HK-2 (cell line): Measurements from ENCODE around the gene CELA3A.
A peak's percentile ranks its signal among the peaks of the same experiment; 100 is the strongest.
"Not testable (repeated sequence)": the region's sequence is repeated elsewhere in the genome, so short reads cannot be mapped to it uniquely, and the experiment has no call there.

ENCODE experiments used
- DNase-seq: peaks from one replicate; pipeline ENCODE4 v3.0.0-alpha.2; 2018; ENCODE audit not compliant: unreplicated experiment

The CELA3A gene, protein sequence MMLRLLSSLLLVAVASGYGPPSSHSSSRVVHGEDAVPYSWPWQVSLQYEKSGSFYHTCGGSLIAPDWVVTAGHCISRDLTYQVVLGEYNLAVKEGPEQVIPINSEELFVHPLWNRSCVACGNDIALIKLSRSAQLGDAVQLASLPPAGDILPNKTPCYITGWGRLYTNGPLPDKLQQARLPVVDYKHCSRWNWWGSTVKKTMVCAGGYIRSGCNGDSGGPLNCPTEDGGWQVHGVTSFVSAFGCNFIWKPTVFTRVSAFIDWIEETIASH

DNA sequence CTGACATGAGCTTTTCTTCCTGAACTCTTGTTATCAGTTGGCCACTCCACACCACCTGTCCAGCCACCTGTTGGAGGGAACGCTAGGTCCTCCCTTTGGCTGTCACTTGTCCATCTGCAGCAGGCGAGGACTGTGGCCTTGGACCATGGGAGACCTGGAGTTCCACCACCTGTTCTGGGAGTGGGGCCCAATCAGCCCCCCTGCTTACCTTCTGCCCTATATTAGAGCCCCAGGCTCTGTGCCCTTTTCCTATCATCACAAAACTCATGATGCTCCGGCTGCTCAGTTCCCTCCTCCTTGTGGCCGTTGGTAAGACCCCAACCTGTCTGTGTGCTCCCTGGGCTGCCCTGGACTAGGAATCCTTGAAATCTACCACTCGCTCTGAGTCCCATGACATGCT is at the start of gene CELA3A:
TSS of gene CELA3A (plus strand) at position 249 of the 400 bp plus-strand sequence. CDS start at position 267, 18 bp downstream.
- DNase-seq, result no peak

DNA sequence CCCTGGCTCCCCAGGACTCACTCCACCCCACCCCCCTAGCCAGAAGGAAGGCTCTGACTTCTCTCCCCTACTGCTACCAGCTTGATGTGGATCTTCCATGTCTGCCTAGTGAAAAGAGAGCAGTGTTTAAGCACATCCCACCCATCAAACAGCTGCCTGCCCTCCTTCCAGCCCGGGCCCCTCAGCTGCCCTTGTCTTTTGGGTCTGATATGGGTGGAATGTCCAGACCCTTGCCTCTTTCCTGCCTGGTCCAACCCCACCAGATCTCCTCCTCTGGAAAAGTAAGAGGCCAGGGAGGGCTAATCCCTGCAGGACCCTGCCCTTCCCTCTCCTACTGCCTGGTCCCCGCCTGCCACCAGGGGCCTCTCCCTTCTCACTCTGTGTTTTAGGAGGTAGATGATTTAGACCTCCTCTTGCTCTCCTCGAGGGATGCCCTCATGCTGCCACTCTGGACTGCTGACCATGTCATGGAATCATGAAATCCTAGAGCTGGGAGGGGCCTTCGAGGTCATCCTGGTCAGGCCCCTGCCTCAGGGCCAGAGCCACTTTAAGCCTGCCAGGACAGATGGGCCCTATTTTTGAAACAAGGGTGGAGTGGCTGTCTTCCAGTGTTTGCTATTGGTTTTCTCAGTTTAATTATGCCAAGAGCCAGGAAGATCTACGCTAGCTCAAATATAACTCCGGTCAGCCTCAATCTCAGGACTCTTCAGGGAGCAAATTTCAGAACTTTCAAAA is 48.5 kb upstream of the CELA3A start:
- no peak for DNase-seq

DNA sequence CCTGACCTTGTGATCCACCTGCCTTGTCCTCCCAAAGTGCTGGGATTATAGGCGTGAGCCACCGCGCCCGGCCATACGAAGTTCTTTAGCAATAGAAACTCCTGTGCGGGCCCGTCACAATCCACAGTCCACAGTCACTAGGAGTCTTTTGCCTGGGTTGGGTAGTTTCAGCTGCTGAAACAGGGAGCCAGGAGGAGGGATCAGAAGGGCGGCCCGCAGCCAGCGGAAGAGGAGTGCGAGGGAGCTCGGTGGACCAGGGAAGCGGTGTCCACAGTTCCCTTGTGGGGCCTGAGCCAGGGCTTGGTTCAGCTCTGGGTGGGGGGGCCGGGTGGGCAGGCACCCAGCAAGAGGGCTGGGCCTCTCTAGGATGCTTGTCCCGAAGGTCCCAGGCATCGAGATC is 46.4 kb upstream of the CELA3A start:
- no peak for DNase-seq

DNA sequence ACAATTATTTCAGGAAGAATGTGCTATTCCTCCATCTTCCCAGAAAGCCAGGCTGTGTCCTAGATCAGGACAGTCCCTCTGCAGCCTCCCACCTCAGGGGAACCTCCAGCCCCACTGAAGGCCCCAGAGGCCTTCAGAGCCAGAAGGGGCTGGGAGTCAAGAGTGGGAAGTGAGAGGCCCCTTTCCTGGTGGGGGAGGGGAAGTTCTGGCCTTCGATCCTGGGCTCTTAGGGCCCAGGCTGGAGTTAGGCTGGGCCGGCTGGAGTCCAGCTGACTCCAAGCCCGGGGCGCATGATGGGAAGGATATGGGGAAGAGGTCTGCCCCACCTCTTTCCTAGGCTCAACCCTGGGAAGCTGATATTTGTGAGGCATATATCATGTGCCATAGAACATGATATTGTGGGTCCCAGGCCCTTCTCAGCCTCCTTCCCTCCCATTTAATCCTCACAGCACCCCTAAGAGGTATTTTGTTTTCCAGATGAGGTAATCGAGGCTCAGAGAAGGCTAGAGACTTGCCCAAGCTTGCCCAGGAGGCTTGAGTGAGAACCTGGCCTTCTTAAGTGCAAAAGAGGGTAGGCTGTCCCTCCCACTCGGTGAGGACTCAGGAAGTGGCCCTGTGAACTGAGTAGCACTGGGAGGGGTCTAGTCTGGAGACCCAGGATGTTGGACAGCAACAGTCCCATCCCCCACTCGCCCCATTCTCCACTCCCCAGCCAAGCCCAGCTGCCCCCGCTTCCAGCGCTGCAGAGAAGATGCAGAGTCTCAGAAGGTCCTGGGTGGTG is 45.8 kb upstream of the CELA3A start:
- no peak for DNase-seq

DNA sequence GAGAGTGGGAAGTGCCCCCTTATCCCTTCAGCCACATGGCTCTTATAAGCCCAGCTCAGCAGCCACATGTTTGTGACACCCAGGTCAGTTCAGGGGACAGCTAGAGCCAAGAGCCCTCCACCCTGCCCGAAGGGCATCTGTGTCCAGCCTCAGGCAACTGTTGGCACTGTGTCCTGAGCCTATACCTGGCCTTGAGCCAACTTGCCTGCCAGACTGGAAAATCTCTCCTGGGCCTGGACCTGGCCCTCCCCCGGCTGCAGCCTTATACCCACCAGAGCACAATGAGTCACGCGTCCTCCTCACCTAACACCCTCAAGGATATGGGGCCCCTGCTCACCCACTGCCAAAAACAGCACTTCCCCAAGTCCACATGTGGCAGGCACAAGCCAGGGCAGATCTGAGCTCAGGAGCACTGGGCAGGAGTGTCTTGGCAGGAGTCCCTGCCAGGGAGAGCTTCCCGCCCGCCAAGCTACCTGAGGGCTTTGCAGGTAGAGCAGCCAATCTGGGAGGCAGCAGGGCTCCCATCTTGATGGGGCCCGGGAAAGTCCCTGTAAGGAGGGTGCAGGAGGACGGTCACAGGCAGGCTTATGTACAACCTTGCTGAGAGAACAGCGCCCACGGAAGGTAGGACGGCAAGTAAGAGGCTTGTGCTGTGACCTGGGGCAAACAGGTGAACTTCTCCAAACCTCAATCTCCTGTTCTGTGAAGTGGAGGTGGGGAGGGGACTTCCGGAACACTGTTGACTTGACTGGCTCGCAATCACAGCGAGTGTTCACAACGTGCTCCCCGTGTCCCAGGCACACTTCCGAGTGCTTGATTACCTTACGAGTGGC is 44.5 kb upstream of the CELA3A start:
- peak; percentile 86 for DNase-seq

DNA sequence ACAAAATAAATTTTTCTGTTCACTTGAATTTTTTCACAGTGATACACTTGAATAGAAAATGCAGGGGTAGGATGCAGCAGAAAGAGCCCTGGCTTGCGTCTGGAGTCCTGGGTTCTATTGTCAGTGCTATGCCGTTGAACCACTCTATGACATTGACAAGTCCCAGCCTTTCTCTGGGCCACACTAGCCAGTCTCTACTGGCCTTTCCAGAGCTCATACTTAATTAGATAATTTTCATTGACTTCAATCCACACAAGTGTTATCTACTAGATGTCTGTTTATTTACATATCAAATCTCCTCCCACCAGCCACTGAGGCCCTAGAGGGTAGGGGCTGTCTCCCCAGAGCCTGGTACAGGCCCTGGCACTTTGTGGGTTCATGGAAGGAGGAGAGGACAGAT is 40.1 kb upstream of the CELA3A start:
- DNase-seq, result no peak

DNA sequence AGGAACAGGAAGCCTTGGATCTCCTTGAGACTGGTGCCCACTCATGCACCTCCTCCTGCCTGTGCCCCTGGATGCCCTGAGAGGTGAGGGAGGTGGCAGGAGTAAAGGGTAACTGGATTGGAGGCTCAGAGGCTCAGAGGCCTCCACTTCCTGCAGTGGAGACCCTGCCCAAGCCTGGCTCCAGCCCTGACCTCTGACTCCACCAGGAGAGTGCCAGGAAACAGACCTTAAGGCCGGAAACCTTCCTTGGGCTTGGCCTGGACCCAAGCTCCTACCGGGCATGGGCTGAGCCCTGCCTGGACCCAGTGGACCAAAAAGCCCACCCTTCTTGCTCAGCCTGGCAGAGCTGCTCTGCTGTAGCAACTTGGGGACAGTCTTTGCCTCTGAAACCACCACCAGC is 39.7 kb upstream of the CELA3A start:
- DNase-seq, result no peak

DNA sequence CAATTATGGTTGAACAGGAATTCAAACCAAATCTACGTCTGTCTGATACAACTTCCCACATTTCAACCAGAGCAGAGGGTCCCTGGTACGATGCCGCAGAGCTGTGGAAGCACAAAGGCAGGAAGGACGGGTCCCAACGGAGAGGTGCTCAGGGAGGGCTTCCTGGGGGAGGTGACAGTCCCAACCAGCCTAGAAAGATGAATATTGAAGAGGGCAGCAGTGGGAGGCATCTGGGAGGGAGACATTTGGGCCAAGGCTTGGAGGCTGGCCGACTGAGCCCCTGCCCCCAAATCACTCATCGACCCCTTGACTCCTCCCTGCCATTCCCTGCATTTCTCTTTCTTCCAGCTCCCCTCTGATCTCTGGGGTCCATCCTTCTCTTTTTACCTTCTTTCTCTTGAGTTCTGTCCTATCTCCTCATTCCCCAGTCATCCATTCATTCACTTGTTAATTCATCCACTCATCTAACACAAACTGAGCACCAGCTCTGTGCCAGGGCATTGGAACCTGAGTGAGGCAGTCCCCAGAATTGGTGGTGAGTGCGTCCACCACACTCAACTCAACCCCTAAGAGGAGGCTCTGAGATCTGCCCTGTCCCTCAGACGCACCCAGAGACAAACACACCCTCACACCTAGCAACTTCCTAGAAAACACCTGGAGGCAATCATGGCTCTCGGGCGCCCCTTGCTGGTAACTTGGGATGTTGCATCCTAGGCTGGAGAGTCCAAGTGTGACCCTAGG is 37.8 kb upstream of the CELA3A start:
- DNase-seq, result peak; percentile 89

DNA sequence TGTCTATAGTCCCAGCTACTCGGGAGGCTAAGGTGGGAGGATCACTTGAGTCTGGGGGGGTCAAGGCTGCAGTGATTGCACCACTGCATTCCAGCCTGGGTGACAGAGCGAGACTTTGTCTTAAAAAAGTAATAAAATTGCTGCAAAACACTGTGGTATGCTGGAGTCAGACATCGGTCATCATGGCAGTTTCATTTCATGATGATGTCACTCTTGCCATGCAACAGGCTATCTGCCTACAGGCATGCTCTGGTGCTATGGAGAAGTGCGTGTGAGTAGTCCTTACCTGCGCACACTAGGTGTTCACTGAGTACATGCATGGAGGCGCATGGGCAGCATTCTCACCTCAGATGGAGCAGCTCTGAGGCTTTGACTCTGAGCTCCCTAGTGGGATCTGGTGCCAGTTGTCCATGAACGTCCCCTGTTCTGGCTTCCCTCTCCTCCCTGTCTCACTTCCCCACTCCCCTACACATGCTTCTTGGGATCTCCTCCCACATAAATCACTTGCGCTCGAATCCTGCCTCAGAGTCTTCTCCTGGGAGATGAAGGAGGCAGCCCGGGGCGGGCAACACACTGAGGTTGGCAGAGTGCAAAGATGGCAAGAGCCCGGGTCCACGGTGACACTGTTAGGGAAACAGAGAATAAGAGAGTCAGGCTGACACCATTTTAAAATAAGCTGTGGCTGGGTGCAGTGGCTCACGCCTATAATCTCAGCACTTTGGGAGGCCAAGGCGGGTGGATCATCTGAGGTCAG is 35.0 kb upstream of the CELA3A start:
- DNase-seq, result no peak

DNA sequence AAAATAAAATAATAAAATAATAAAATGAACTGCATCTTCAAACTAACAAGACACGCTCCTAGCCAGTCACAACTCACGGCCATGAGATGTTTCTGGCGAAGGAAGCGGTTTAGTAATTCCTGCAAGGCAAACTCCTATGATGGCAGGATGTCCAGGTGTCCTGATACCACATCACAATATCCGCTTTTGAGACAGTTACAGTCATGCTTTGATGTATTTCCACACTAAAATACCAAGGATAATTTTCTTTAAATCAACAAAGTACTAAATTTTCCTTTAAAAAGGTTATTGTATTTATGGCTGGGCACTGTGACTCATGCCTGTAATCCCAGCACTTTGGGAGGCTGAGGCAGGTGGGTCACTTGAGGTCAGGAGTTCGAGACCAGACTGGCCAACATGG is 34.2 kb upstream of the CELA3A start:
- DNase-seq, result not testable (repeated sequence)

DNA sequence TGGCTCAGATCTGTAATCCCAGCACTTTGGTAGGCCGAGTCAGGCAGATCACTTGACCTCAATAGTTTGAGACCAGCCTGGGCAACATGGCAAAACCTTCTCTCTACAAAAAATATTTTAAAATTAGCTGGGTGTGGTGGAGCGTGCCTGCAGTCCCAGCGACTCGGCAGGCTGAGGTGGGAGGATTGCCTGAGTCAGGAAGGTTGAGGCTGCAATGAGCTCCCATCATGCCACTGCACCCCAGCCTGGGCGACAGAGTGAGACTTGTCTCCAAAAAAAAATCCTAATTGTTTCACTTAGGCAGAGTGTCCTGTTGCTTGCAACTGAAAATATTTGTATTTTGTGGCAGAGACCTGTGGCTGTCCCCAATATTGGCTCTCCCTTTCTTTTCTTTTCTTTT is 32.4 kb upstream of the CELA3A start:
- not testable (repeated sequence) for DNase-seq

DNA sequence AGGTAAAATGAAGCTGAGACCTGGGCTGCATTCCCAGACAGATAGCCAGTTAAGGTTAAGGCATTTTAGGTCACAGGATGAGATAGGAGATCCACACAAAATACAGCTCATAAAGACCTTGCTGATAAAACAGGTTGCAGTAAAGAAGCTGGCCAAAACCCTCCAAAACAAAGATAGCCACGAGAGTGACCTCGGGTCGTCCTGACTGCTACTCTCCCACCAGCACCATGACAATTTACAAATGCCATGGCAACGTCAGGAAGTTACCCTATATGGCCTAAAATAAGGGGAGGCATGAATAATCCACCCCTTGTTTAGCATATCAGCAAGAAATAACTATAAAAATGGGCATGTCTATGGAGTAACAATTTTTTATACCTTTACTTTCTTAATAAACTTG is 30.9 kb upstream of the CELA3A start:
- not testable (repeated sequence) for DNase-seq

DNA sequence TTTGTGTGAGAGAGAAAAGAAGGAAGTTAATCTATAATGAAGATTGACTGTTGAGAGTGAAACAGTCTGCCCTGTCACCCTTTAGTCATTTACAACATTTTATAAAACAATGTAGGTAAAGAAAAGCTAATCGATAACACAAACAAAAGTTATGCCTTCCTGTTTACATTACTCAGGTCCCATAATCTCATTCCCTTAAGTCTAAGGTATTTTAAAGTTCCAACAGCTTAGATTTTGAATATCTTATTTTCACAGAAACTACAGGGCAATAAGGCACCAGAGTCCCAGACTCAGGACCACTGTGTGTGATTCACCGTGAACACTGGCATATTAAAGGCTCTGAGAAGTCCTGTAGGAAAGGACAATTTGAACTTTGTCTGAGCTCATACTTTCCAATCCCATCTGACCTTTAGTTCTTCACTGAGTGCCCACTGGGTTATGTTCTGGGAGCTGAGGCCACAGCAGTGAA is 28.4 kb upstream of the CELA3A start:
- not testable (repeated sequence) for DNase-seq

DNA sequence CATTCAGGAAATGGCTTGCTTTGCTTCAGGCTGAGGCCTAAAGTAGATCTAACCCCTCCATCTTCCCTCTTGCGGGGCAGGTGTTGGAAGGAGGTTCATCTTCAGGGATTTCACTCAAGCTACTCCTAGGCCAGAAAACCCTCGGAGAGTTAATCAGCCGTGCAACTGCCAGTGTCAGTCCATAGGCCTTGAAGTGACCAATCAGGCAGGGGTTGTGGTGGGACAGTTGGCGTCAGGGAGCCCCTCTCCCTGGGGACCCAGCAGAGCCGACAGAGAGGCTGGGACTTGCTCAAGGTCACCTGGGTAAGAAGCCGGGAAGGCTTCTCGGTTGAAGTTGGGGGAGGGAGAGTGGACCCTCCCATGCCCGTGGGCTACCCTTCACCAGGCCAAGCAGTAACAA is 27.5 kb upstream of the CELA3A start:
- not testable (repeated sequence) for DNase-seq

DNA sequence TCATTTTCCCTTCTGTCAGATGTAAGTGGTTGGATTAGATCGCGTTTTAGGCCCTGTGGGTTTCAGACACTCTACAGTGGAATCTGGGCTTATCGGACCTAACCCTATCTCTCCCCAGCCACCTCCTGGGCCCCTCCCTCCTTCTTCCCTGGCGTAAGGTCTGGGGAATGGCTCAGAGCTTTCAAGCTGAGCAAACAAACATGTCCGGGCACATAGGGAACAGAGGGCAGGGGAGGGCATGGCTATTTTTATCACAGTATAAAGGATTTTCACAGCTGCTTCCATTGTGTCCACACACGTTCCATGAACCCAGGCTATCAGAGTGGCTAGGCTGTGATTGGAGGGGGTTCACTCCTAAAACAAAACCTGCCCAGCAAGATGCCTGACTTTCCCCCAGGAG is 26.8 kb upstream of the CELA3A start:
- DNase-seq, result not testable (repeated sequence)

DNA sequence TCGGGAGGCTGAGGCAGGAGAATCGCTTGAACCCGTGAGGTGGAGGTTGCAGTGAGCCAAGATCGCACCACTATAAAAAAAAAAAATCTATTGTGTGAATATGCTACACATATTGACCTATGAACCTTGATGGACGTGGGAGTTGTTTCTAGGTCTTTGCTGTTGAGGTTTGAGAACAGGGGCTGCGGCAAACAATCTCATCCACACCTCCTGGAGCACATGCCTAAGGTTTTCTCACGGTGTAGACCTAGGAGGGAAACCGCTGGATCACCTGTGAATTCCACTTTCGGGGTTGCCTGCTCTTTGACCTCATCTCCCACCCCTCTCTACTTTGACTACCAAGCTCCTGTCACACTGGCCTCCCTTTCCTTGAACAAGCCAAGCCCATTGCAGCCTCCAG is 26.2 kb upstream of the CELA3A start:
- not testable (repeated sequence) for DNase-seq

DNA sequence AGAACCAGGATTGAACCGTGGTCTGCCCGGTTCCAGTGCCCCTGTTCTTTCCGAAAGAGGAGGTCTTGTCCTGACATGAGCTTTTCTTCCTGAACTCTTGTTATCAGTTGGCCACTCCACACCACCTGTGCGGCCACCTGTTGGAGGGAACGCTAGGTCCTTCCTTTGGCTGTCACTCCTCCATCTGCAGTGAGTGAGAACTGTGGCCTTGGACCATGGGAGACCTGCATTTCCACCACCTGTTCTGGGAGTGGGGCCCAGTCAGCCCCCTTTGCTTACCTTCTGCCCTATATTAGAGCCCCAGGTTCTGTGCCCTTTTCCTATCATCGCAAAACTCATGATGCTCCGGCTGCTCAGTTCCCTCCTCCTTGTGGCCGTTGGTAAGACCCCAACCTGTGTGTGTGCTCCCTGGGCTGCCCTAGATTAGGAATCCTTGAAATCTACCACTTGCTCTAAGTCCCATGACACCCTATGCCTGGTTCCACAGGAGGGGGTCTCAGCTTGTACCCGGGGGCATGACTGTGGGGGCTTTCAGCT is 24.7 kb upstream of the CELA3A start, which contains the start of gene CELA3B:
TSS of gene CELA3B (plus strand) at position 320 of the 537 bp plus-strand sequence. CDS start at position 338, 18 bp downstream.
- DNase-seq, result not testable (repeated sequence)

DNA sequence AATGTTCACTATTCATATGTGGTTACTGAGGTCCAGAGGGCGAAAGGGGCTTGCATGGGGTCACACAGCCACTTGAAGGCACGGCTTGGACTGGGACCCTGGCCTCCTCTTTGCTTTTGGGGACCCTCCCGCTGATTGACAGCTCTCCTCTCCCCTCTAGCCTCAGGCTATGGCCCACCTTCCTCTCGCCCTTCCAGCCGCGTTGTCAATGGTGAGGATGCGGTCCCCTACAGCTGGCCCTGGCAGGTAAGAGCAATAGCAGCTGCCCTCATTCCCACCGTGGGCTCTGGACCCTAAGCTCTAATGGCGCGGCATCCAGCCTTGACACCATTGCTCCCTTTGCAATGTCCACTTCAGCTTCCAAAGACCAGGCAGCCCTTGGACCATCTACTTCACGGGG is 23.2 kb upstream of the CELA3A start:
- not testable (repeated sequence) for DNase-seq

DNA sequence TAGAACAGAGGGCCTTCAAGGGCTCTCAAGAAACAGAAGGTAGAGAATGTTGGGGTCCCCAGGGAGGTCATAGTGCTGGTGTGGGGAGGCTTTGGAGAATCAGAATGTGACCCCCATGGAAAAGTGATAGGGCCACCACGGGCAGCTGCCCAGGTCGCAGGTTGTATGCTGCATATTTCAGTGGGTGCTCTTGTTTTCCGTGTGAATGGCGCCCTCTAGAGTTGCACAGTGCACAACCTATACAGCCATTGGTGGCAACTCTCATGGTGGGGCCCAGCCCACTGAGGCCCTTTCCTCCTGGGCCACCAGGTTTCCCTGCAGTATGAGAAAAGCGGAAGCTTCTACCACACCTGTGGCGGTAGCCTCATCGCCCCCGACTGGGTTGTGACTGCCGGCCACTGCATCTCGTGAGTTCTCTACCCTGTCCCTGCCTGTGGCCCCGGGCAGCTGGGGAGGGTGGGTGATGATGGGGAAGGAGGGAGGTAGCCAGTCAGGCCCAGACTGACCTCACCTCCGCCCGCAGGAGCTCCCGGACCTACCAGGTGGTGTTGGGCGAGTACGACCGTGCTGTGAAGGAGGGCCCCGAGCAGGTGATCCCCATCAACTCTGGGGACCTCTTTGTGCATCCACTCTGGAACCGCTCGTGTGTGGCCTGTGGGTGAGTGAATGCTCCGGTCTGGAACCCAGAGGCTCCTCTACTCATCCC is 20.8 kb upstream of the CELA3A start:
- DNase-seq, result not testable (repeated sequence)
